ENCODE measurements around the gene PHLDB2. TPM values are rescaled to one million over a fixed set of nuclear protein-coding genes. Genes with fewer than 3 reads are reported as not detected.

Gene PHLDB2
- total and polyA plus RNA-seq, 10 of the 15 experiments (the other 5 are each of a cell fraction or from before 2014, with no cell fraction given): 0.03 to 0.67 (median 0.40) TPM

GRCh38 chr3:112002096-112002971, 143.3 kb downstream of the PHLDB2 start:
- BruUV-seq (replicated peaks): no TSS peak
- Histone ChIP-seq H3K4me3 (no peak overlapping the region), H2AFZ (ENCODE audit: control insufficient read depth, low read depth, low read length) (no peak overlapping the region), H3K4me2 (ENCODE audit: control insufficient read depth, insufficient read depth) (no peak overlapping the region), H3K79me2 (ENCODE audit: control insufficient read depth, insufficient read depth, low read length) (no peaks in the 10 kb centered on the region), H3K4me1 (ENCODE audit: control insufficient read depth, insufficient read depth, low read length) (peaks cover 6% of the 10 kb centered on the region; the same call in 1 of the 2 replicates), H3K9ac (ENCODE audit: control insufficient read depth, insufficient read depth, low read length) (no peak overlapping the region), H3K27ac (ENCODE audit: control insufficient read depth, insufficient read depth) (no peak overlapping the region), H3K9me3 (replicated peaks; ENCODE audit: control insufficient read depth, insufficient read depth, low read length) (no peaks in the 10 kb centered on the region), H3K36me3 (ENCODE audit: control insufficient read depth in 2 of 2, insufficient read depth in 2 of 2, low read length in 1 of 2) (no peaks in the 10 kb centered on the region), H4K20me1 (ENCODE audit: control insufficient read depth, insufficient read depth) (no peaks in the 10 kb centered on the region), H3K27me3 (replicated peaks in 1 of 2; ENCODE audit: control insufficient read depth in 2 of 2, insufficient read depth in 2 of 2, low read length in 1 of 2) (peaks cover 0 to 2% of the 10 kb centered on the region in 2 experiments; a peak in 3 of 4 replicates)
- DNase-seq (ENCODE audit: low read depth, low spot score) (no peak), ATAC-seq (no peak), FAIRE-seq (no peak)
- SMC1A ChIA-PET (ENCODE audit: uncharacterized antibody, unreplicated experiment): interaction anchor here (1.8 to 21.1 kb wide), 4 partner anchors 11 to 287 kb away, joined by 3 to 417 read pairs (median 47); no protein-coding TSS in a partner anchor
- RAD21 ChIA-PET (ENCODE audit: unreplicated experiment): interaction anchor here (1.1 to 3.7 kb wide), 3 partner anchors 11 to 16 kb away, joined by 3 to 36 read pairs (median 19); no protein-coding TSS in a partner anchor
- 19% methylated on average over 8 of the region's 8 CpGs for WGBS (ENCODE audit: insufficient coverage, insufficient replicate concordance, low lambda C conversion rate, missing lambda C conversion rate)
- CTCF ChIA-PET: interaction anchor here (1.0 to 10.0 kb wide), 8 partner anchors 9 to 311 kb away, joined by 3 to 102 read pairs (median 4); partner anchors contain the start of gene ABHD10
- intact Hi-C loops (cut with micrococcal nuclease; ENCODE audit: unreplicated experiment): no loop called here
- in situ Hi-C loops (cut with MboI): no loop called here
- POLR2A ChIA-PET: interaction anchor here (0.5 to 1.2 kb wide), 2 partner anchors 12 to 21 kb away, joined by 3 read pairs; no protein-coding TSS in a partner anchor
- TF ChIP-seq CHD1 (IDR thresholded peaks at IDR 0.05; ENCODE audit: low read depth, low read length) (no peak), NFYB (IDR thresholded peaks at IDR 0.05; ENCODE audit: insufficient read depth, low read depth, low read length) (no peak)
